Esophagus muscularis mucosa (tissue), 4 donors: ENCODE results near the gene PICK1. TPM values are rescaled to one million over a fixed set of nuclear protein-coding genes. Genes with fewer than 3 reads are reported as not detected.

Experiments
- DNase-seq: peaks from one replicate; pipeline ENCODE4 v3.0.0-alpha.2; 2017; ENCODE audit errors: extremely low spot score
- H3K27ac ChIP-seq, 4 donors: fragments of 200-600 bp; sonication (generic); replicated peaks in 1 of 4; 1 replicate in 3 of 4; 2 replicates in 1 of 4; pipeline ENCODE4 v1.5.1; 2016 to 2019; ENCODE audit warnings: mild to moderate bottlenecking in 1 of 4
- H3K27me3 ChIP-seq, 4 donors: fragments of 200-600 bp; sonication (generic); one replicate each; pipeline versions ENCODE4 v1.5.1 to v1.6.0; 2016 to 2019
- H3K36me3 ChIP-seq, 4 donors: fragments of 200-600 bp; sonication (generic); one replicate each; pipeline ENCODE4 v1.5.1; 2016 to 2019
- H3K4me1 ChIP-seq, 4 donors: fragments of 200-600 bp; sonication (generic); one replicate each; pipeline ENCODE4 v1.5.1; 2016 to 2019
- H3K4me3 ChIP-seq, 4 donors: fragments of 200-600 bp; sonication (generic); 1 replicate in 2 of 4; 2 replicates in 2 of 4; pipeline ENCODE4 v1.5.1; 2016 to 2019; ENCODE audit warnings: mild to moderate bottlenecking in 4 of 4, moderate library complexity in 1 of 4
- H3K9me3 ChIP-seq, 4 donors: fragments of 200-600 bp; sonication (generic); 1 replicate in 3 of 4; 2 replicates in 1 of 4; pipeline ENCODE4 v1.5.1; 2016 to 2019
- CTCF ChIP-seq, 3 experiments: fragments of 200-600 bp in 2 of 3; fragments of 450-650 bp in 1 of 3; sonication (generic) in 2 of 3; IDR thresholded peaks; one replicate each; pipeline ENCODE4 v1.5.1; 2017 to 2019; ENCODE audit warnings: antibody characterized with exemption in 3 of 3, mild to moderate bottlenecking in 2 of 3, moderate library complexity in 1 of 3
- EP300 ChIP-seq: sonication (generic); formaldehyde crosslinking; IDR thresholded peaks from one replicate; pipeline ENCODE4 v1.6.1; 2017; ENCODE audit warnings: antibody characterized with exemption
- POLR2A ChIP-seq: fragments of 450-650 bp; IDR thresholded peaks from one replicate; pipeline ENCODE4 v1.6.1; 2017; ENCODE audit warnings: antibody characterized with exemption, moderate library complexity, mild to moderate bottlenecking, low read depth
- POLR2AphosphoS5 ChIP-seq, 2 donors: sonication (generic); formaldehyde crosslinking; IDR thresholded peaks; one replicate each; pipeline ENCODE4 v1.6.1; 2017; ENCODE audit warnings: antibody characterized with exemption in 2 of 2
- WGBS: methylation state at CpG from one replicate; pipeline ENCODE4 v1.1.5; 2018; 5-methylcytosine and 5-hydroxymethylcytosine counted together
- intact Hi-C: fragments of 100-400 bp; cut with DNase I; formaldehyde crosslinking; loops from one replicate; pipeline ENCODE4 v1.15.1; 2023
- total RNA-seq, 4 donors: library from RNA; depleted of rRNA; stranded (reverse); fragments of >200 nt; gene quantifications; one replicate each; pipeline versions ENCODE4 v1.1.0 to v1.2.1, GENCODE V29; 2016

The PICK1 gene
- total RNA-seq = 10 to 100 TPM; 23.3 to 36.1 (median 31.1) TPM

- TF ChIP-seq POLR2AphosphoS5 (IDR thresholded peaks at IDR 0.05) (peak; percentile 74 to 86), EP300 (no peak)
- Histone ChIP-seq H3K4me1 (peaks cover 18 to 28% (median 23%) of the 10 kb centered on the region in 4 donors), H3K27ac (peak within 1 kb of the TSS; percentile 81 to 90 (median 84)), H3K4me3 (peak within 1 kb of the TSS; percentile 62 to 84 (median 68)), H3K27me3 (peaks cover 0 to 8% (median 0%) of the 10 kb centered on the region in 4 donors), H3K9me3 (no peaks in the 10 kb centered on the region), H3K36me3 (peaks cover 0 to 36% (median 18%) of the 10 kb centered on the region in 4 donors)
- WGBS = 4% methylated on average over 26 of the region's 47 CpGs
- peak; percentile 97 for DNase-seq
- intact Hi-C loops = loop anchor here (5.0 kb wide), 2 partner anchors 45 to 515 kb away; partner anchors contain the start of gene DMC1
These were observed at the start of gene PICK1 for GRCh38 chr22:38056969-38057891. Gene PICK1, plus strand, starts transcription at chr22:38057404. Its CDS starts 406 bp downstream, at chr22:38057810.

- Histone ChIP-seq H3K36me3 (no peaks in the 10 kb centered on the region), H3K4me1 (no peaks in the 10 kb centered on the region), H3K9me3 (no peaks in the 10 kb centered on the region), H3K27ac (no peak overlapping the region), H3K4me3 (no peak overlapping the region), H3K27me3 (no peaks in the 10 kb centered on the region)
- WGBS = 62% methylated on average over 14 of the region's 14 CpGs
- TF ChIP-seq POLR2AphosphoS5 (IDR thresholded peaks at IDR 0.05) = no peak
- TF ChIP-seq CTCF (IDR thresholded peaks at IDR 0.05) = no peak
- no peak for TF ChIP-seq POLR2A
- TF ChIP-seq EP300 = no peak
- DNase-seq = no peak
- intact Hi-C loops = no loop called here
These were observed 48.0 kb upstream of the PICK1 start for GRCh38 chr22:38009000-38009806.

GRCh38 chr22:38012604-38013072 lies 44.6 kb upstream of the PICK1 start:
- Histone ChIP-seq H3K36me3 (no peaks in the 10 kb centered on the region), H3K27me3 (no peaks in the 10 kb centered on the region), H3K27ac (no peak overlapping the region), H3K4me1 (peaks cover 16 to 22% (median 21%) of the 10 kb centered on the region in 4 donors), H3K4me3 (no peak overlapping the region), H3K9me3 (no peaks in the 10 kb centered on the region)
- 86% methylated on average over 7 of the region's 7 CpGs for WGBS
- DNase-seq = no peak
- TF ChIP-seq EP300 = no peak
- intact Hi-C loops = no loop called here

GRCh38 chr22:38014083-38014482 lies 43.1 kb upstream of the PICK1 start:
- TF ChIP-seq EP300 (no peak), CTCF (IDR thresholded peaks at IDR 0.05) (no peak), POLR2AphosphoS5 (IDR thresholded peaks at IDR 0.05) (no peak), POLR2A (no peak)
- no peak overlapping the region for H3K4me3 ChIP-seq
- no peak overlapping the region for H3K27ac ChIP-seq
- peaks cover 20 to 29% (median 26%) of the 10 kb centered on the region in 4 donors for H3K4me1 ChIP-seq
- 100% methylated on average over 1 of the region's 1 CpG for WGBS
- H3K36me3 ChIP-seq = no peaks in the 10 kb centered on the region
- no peaks in the 10 kb centered on the region for H3K27me3 ChIP-seq
- no peak for DNase-seq
- H3K9me3 ChIP-seq = no peaks in the 10 kb centered on the region
- intact Hi-C loops = no loop called here

- TF ChIP-seq POLR2AphosphoS5 (IDR thresholded peaks at IDR 0.05) = no peak
- TF ChIP-seq POLR2A = no peak
- no peak for TF ChIP-seq CTCF (IDR thresholded peaks at IDR 0.05)
- no peak for TF ChIP-seq EP300
- no peak for DNase-seq
- Histone ChIP-seq H3K27me3 (no peaks in the 10 kb centered on the region), H3K36me3 (no peaks in the 10 kb centered on the region), H3K27ac (peak overlapping the region; percentile 54 to 72 (median 64)), H3K9me3 (no peaks in the 10 kb centered on the region), H3K4me1 (peaks cover 20 to 29% (median 26%) of the 10 kb centered on the region in 4 donors), H3K4me3 (peak overlapping the region; percentile 16 to 28 (median 21))
- intact Hi-C loops = no loop called here
- WGBS = 40% methylated on average over 26 of the region's 33 CpGs
These were observed 40.7 kb upstream of the PICK1 start for GRCh38 chr22:38016182-38017151.
